Activated CD4-positive, alpha-beta memory T cell treated with anti-CD3 and anti-CD28 coated beads, Interleukin-2, amount 10 ng/mL, durations not matched to agents 7 days and 5 days (primary cell): ENCODE results near the gene MIEN1. TPM values are rescaled to one million over a fixed set of nuclear protein-coding genes. Genes with fewer than 3 reads are reported as not detected.

Experiments used
- total RNA-seq, 2 experiments: library from RNA; stranded (reverse); gene quantifications; one replicate each; pipeline ENCODE4 v1.2.3, GENCODE V29; 2021

The MIEN1 gene
- total RNA-seq, 2 experiments from 2014 or later, result 40.1 to 45.1 TPM

Other genes with a start within 250 kb of the MIEN1 start
- not detected for gene NEUROD2, start 122.6 kb downstream of the MIEN1 start, total RNA-seq
- gene PPP1R1B, start 103.6 kb downstream of the MIEN1 start, total RNA-seq, result not detected
- gene STARD3, start 93.4 kb downstream of the MIEN1 start, total RNA-seq, result 10 to 100 TPM; 72.0 to 73.7 TPM
- 1 to 10 TPM; 1.3 to 1.5 TPM for gene TCAP, start 65.2 kb downstream of the MIEN1 start, total RNA-seq
- not detected for gene PNMT, start 62.1 kb downstream of the MIEN1 start, total RNA-seq
- gene PGAP3, start 42.5 kb downstream of the MIEN1 start, total RNA-seq, result 10 to 100 TPM; 14.0 to 14.2 TPM
- gene ERBB2, start 30.5 kb downstream of the MIEN1 start, total RNA-seq, result 1 to 10 TPM; 5.1 to 6.0 TPM
- gene GRB7, start 7.4 kb upstream of the MIEN1 start, total RNA-seq, result under 1 TPM; 0.30 to 0.40 TPM
- 10 to 100 TPM; 37.9 to 38.2 TPM for gene IKZF3, start 133.8 kb upstream of the MIEN1 start, total RNA-seq
- gene ZPBP2, start 137.7 kb upstream of the MIEN1 start, total RNA-seq, result not detected
- 10 to 100 TPM; 41.2 to 41.4 TPM for gene GSDMB, start 188.1 kb upstream of the MIEN1 start, total RNA-seq
- 100 to 1,000 TPM; 104 to 111 TPM for gene ORMDL3, start 197.1 kb upstream of the MIEN1 start, total RNA-seq
- gene LRRC3C, start 197.2 kb upstream of the MIEN1 start, total RNA-seq, result not detected
- under 1 TPM; 0.33 to 0.78 TPM for gene GSDMA, start 232.5 kb upstream of the MIEN1 start, total RNA-seq